ENCODE measurements around the gene KLHDC8B.
"Not testable (repeated sequence)": the region's sequence is repeated elsewhere in the genome, so short reads cannot be mapped to it uniquely, and the experiment has no call there.

Gene KLHDC8B

DNA sequence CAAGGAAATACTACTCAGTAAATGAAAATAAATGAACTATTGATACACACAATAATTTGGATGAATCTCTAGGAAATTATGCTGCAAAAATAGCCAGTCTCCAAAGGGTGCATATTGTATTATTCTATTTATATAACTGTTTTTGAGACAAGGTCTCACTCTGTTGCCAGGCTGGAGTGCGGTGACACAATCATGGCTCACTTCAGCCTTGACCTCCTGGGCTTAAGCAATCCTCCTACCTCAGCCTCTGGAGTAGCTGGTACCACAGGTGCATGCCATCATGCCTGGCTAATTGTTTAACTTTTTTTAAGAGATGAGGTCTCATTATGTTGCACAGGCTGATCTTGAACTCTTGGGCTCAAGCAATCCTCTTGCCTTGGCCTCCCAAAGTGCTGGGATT is 12.5 kb downstream of the KLHDC8B start:
- DNase-seq (ENCODE audit: low read depth) = no peak

DNA sequence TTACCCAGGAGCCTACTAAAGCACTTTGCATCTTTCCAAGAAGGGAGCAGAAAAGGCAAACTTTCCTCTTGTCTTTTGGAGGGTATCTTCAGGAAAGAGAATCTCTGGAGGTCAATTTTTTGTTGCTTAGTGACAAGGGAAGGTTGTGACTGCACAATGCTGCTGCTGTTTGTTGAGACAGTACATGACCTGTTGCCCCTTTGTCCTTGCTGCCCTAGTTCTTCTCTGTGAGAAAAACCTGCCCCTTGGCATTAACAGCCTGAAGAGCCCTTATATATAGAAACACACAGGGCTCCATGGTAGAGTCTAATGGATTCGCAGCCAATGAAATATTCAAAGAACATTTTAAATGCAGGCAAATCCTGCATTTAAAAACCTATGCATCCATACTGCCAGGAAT is 20.3 kb downstream of the KLHDC8B start:
- DNase-seq (ENCODE audit: low read depth) = no peak

DNA sequence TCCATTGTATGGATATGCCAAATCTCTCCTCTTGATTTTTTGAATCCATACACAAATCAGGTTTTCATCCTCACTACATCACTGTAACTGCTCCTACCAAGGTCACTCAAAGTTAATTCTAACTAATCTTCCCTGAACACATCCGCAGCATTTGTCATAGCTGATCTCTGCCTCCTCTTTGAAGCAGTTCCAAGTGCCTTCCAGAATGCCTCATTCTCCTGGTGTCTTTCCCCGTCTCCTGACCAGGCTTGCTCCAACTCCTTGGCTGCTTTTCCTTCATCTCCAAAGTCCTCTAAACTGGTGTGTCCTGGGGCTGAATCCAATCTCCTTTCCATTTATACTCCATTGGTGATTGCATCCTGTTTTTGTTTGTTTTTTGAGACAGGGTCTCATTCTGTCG is 26.8 kb downstream of the KLHDC8B start:
- DNase-seq (ENCODE audit: low read depth) = no peak

DNA sequence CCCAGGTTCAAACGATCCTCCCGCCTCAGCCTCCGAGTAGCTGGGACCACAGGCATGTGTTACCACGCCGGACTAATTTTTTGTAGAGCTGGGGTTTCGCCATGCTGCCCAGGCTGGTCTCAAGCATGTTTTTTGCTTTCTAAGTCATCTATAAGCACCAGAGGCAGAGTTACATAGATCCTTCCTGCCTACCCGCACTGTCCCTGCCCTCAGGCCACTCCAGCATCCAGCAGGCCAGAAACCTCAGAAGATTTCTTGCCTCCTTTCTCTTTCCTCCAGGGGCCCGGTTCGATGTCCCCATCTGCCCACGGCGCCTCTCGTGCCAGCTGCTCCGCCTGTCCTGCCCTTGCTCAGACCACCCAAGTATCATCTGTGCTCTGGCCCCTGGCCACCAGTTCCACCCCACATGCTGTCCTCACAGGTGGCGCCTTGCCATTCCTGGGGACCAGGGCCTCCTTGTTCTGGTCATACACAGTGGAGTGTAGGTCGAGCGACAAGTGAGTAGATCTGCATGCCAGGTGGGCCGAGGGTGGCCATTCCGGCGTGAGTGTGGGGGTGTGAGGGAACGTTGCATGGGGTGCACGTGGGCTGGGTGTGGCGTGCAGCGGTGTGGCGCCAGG is 27.3 kb downstream of the KLHDC8B start:
- no peak for DNase-seq (ENCODE audit: low read depth)

DNA sequence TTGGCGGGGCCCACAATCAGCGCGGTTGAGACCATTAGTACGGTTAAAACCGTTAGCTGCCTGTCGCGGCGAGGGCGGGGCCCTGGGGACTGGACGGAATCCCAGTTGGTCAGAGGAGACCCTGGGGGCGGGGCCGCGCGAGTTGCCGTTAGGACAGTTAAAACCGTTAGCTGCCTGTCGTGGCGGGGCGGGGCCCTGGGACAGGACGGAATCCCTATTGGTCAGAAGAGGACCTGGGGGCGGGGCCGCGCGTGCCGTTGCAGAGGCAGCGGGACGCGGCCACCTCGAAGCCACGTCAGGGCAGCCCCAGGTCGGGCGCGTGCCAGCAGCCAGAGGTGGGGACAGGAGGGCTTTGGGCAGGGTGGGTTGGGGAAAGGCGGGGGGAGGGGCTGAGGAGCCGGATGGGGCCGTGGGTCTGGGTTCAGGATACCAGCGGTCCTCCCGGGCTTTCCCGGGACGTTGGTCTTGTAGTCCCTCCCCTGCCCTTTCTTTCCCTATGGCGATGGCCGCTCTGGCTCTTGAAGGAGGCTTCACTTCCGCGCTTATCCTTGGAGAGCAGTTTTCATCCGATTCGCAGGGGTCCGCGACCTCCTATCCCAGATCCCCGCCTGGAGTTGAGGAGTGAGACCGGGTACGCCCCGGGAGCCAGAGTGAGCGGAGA is 28.0 kb downstream of the KLHDC8B start:
- peak; percentile 37 for DNase-seq (ENCODE audit: low read depth)

DNA sequence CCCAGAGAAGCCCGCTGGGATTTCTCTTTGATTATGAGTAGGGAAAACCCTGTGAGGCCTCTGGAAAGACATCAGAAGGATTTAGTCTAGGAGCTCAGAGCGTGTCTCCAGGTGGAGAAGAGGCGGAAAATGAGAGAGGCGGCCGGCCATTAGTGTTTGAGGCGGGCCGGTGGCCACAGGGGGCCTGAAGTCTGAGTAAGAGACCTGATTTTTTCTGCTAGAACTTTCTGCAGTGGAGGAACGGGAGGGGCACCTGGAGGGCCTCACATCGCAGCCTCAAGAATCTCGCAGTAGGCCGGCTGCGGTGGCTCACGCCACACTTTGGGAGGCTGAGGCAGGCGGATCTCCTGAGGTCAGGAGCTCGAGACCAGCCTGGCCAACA is 28.5 kb downstream of the KLHDC8B start:
- no peak for DNase-seq (ENCODE audit: low read depth)

DNA sequence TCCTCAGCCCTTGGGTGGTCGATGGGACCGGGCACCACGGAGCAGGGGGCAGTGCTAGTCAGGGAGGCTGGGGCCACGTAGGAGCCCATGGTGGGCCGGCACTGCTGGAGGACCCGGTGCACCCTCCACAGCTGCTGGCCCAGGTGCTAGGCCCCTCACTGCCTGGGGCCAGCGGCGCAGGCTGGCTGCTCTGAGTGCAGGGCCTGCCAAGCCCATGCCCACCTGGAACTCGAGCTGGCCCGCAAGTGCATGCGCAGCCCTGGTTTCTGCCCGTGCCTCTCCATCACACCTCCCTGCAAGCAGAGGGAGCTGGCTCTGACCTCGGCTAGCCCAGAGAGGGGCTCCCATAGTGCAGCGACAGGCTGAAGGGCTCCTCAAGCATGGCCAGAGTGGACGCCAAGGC is 42.1 kb downstream of the KLHDC8B start:
- no peak for DNase-seq (ENCODE audit: low read depth)

DNA sequence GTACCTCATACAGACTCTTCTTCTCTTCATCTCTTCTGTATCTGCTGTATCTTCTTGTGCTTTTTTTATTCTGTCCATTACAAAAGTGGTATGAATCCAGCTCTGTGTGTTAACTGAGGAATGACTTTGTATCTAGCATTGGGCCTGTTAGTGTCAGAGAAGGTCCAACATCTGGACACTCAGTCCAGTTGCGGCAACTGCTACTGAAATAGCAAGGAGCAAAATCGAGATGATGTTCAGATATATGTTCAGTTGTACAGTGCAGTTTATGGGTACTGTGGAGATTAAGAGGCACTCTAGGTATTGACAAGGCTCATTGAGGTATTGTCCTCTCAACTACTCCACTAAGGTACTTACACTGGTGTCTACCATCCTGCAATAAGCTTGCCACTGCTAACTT is 42.6 kb downstream of the KLHDC8B start:
- no peak for DNase-seq (ENCODE audit: low read depth)

DNA sequence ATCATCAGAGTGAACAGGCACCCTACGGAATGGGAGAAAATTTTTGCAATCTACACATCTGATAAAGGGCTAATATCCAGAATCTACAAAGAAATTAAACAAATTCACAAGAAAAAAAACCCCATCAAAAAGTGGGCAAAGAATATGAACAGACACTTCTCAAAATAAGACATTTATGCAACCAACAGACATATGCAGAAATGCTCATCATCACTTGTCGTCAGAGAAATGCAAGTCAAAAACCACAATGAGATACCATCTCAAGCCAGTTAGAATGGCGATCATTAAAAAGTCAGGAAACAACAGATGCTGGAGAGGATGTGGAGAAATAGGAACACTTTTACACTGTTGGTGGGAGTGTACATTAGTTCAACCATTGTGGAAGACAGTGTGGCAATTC is 45.3 kb downstream of the KLHDC8B start:
- DNase-seq (ENCODE audit: low read depth) = not testable (repeated sequence)

DNA sequence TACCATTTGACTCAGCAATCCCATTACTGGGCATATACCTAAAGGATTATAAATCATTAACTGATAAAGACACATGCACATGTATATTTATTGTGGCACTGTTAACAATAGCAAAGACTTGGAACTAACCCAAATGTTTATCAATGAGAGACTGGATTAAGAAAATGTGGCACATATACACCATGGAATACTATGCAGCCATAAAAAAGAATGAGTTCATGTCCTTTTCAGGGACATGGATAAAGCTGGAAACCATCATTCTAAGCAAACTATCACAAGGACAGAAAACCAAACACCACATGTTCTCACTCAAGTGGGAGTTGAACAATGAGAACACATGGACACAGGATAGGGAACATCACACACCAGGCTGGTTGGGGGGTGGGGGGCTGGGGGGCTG is 45.7 kb downstream of the KLHDC8B start:
- DNase-seq (ENCODE audit: low read depth) = not testable (repeated sequence)

DNA sequence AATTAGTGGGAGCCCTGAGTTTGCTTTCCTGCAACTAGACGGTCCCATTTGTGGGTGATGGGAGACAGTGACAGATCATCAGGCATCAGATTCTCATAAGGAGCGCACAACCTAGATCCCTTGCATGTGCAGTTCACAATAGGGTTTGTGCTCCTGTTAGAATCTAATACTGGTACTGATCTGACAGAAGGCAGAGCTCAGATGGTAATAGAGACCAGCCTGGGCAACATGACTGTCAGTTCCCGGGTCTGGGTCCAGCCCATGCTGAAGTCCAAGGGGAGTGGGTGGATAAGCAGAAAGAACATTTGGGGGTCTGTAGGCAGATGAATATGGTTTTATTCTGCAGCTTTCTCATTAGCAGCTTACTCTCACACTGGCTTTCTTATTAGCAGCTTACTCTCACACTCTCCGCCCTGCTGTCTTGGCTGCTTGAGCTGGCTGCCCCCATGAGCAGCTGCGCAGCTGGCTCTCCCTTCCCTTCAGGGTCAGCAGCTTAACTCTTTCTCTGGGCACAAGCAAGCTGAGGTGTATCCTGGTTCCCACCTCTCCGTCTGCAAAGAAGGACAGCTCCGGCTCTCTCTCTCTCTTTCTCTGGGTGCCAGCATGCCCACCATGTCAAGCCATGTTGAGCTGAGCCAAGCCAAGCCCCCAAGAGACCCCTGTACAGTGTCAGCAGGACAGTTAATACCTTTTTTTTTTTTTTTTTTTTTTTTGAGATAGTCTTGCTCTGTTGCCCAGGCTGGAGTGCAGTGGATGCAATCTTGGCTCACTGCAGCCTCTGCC is 46.5 kb downstream of the KLHDC8B start:
- no peak for DNase-seq (ENCODE audit: low read depth)

DNA sequence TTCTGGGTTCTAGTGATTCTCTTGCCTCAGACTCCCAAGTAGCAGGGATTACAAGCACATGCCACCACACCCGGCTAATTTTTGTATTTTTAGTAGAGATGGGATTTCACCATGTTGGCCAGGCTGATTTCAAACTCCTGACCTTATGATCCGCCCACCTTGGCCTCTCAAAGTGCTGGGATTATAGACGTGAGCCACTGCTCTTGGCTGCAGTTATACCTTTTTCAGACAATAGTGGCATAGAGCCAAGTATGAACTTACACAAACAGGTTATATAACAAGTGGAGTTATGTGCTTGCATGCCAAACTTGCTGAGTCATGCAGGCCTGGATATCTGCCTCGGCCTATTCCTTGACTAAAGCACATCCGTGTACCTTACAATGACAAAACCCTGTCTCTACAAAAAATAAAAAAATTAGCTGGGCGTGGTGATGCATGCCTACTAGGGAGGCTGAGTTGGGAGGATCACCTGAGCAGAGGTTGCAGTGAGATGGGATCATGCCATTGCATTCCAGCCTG is 47.1 kb downstream of the KLHDC8B start:
- peak; percentile 80 for DNase-seq (ENCODE audit: low read depth)

DNA sequence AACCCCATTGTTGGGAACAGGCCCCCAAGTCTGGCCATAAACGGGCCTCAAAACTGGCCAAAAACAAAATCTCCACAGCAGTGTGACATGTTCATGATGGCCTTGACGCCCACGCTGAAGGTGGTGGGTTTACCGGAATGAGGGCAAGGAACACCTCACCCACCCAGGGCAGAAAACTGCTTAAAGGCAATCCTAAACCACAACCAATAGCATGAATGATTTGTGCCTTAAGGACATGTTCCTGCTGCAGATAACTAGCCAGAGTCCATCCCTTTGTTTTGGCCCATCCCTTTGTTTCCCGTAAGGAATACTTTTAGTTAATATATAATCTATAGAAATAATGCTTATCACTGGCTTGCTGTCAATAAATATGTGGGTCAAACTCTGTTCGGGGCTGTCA is 47.7 kb downstream of the KLHDC8B start:
- no peak for DNase-seq (ENCODE audit: low read depth)

DNA sequence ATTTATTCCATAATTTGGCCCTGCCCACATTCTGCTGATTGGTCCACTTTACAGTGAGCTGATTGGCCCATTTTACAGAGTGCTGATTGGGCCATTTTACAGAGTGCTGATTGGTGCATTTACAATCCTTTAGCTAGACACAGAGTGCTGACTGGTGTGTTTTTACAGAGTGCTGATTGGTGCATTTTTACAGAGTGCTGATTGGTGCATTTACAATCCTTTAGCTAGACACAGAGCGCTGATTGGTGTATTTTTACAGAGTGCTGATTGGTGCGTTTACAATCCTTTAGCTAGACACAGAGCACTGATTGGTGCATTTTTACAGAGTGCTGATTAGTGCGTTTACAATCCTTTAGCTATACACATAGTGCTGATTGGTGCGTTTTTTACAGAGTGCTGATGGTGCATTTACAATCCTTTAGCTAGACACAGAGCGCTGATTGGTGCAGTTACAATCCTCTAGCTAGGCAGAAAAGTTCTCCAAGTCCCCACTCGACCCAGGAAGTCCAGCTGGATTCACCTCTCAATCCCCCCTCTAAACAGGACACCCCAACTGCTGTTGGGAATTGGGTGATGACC is 49.7 kb downstream of the KLHDC8B start:
- not testable (repeated sequence) for DNase-seq (ENCODE audit: low read depth)

DNA sequence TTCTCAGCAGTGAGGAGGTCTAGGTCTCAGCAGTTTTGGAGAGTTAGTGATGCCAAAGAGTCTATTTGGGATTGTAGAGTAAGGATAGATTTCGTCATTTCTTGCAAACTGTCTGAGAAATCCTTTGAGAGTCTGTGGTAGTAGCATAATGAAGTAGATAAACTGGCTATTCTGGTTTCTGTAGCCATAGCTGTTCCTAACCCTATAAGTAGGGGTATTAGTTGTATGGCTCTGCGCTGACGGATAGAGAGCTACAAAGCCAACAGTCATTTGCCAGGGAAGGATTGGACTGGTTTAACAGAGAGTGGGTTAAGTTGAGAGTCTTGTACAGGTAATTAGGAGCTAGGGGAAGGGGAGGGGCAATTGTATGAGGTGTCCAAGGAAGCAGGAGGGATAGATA is 50.6 kb downstream of the KLHDC8B start:
- DNase-seq (ENCODE audit: low read depth) = no peak

All from non-pigmented ciliary epithelial cell (primary cell).